ENCODE data around the gene BACH2.

GRCh38 chr6:90250405-90250804 is 46.2 kb downstream of the BACH2 start:
- TF ChIP-seq CTCF (IDR thresholded peaks at IDR 0.05) (no peak), EZH2 (IDR thresholded peaks at IDR 0.05) (no peak)

Data from neural progenitor cell (in vitro differentiated cells).